CD4-positive, alpha-beta T cell treated with Interleukin-2 at 100 ng/mL for 4 hours (primary cell): Measurements from ENCODE around the gene SHLD2.
"Not testable (repeated sequence)": the region's sequence is repeated elsewhere in the genome, so short reads cannot be mapped to it uniquely, and the experiment has no call there.

ENCODE experiments used
- DNase-seq: peaks from one replicate; pipeline ENCODE4 v3.0.0-alpha.2; 2020; ENCODE audit warnings: low spot score

The SHLD2 gene, protein sequence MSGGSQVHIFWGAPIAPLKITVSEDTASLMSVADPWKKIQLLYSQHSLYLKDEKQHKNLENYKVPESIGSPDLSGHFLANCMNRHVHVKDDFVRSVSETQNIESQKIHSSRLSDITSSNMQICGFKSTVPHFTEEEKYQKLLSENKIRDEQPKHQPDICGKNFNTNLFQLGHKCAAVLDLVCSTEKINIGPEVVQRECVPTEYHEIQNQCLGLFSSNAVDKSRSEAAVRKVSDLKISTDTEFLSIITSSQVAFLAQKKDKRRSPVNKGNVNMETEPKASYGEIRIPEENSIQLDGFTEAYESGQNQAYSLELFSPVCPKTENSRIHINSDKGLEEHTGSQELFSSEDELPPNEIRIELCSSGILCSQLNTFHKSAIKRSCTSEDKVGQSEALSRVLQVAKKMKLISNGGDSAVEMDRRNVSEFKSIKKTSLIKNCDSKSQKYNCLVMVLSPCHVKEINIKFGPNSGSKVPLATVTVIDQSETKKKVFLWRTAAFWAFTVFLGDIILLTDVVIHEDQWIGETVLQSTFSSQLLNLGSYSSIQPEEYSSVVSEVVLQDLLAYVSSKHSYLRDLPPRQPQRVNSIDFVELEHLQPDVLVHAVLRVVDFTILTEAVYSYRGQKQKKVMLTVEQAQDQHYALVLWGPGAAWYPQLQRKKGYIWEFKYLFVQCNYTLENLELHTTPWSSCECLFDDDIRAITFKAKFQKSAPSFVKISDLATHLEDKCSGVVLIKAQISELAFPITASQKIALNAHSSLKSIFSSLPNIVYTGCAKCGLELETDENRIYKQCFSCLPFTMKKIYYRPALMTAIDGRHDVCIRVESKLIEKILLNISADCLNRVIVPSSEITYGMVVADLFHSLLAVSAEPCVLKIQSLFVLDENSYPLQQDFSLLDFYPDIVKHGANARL

DNA sequence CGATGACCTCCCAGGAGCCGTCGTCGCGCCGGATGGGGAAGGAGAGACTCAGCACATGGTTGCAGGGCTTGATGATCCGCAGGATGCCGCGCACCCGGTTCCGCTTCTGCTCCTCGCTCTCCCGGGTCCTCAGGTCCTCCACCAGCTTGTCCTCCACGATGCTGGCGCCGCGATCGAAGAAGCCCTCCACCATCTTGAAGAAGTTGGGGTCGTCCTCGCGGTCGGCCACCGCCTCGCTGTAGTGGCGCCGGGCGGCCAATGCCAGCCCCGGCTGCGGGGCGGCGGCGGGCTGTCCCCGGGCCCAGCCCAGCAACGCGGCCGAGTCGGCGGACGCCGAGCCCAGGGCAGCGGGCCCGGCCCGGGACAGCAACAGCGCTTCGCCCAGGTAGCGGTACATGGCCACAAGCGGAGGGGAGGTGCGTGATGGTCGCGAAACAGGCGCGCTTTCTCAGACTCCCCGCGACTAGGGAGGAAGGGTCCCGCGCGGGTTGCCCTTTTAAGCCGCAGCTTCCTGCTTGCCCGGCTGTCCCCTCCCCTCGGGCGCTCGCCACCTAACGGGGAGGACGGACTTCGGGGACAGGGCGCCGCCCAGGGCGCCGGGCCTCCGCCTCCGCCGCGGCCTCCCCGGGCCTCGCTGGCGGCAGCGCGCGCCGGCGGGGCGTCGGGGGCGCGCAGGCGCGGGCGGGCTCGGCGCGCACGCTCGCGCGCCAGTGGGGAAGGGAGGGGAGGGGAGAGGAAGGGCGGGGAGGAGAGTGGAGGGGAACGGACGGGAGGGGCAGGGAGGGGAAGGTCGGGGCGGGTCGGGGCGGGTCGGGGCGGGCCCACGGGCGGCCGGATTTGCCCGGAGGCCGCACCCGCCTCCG, at the start of gene SHLD2, which contains the start of gene GLUD1:
SHLD2 (plus strand) TSS at position 834 of the 863 bp plus-strand sequence. CDS start 56,149 bp downstream, outside the sequence.
GLUD1 (minus strand) TSS at position 471 of the 863 bp plus-strand sequence; CDS start at position 397, 74 bp downstream.
- DNase-seq: peak; percentile 90

DNA sequence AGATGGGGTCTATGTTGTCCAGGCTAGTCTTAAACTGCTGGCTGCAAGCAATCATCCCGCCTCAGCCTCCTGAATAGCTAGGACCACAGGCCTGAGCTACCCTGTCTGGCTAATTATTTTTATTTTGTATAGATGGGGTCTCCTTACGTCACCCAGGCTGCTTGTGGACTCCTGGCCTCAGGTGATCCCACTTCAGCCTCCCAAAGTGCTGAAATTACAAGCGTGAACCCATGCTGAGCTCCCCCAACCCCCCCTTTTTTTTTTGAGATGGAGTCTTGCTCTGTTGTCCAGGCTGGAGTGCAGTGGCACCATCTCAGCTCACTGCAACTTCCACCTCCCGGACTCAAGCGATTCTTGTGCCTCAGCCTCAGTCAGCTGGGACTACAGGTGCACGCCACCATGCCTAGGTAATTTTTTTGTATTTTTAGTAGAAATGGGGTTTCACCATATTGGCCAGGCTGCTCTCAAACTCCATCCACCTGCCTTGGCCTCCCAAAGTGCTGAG, 49.5 kb upstream of the SHLD2 start:
- no peak for DNase-seq

- DNase-seq: no peak
Observed at GRCh38 chr10:87053111-87053510, 41.9 kb upstream of the SHLD2 start.

DNA sequence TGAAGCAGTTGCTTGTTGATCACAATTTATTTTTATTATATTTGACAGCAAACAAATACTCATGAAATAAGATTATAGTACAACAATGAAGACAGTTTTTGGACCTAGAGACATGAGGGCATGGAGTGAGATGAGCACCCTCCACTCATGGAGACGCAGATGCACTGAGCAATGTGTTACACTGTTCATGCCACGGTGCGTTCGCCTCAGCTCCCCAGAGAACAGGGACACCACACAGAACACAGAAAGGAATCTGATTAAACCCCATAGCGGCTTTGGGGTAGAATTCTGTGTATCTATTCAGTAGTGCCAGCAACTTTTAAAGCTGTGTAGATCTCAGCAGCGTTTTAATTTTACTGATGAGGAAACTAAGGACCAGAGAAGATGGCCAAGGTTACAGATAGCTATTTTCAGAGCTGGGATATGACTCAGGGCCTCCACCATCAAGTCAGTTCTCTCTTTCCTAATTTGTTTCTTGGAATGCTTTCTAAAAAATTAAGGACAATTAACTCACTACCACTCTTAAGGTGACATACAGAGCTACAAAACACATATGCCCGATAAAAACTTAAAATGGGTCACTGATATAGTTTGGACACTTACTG, 41.3 kb upstream of the SHLD2 start:
- no peak for DNase-seq

- DNase-seq: no peak
Observed at GRCh38 chr10:87054373-87055295, 40.4 kb upstream of the SHLD2 start.

GRCh38 chr10:87058171-87058570, 36.8 kb upstream of the SHLD2 start:
- DNase-seq: no peak

DNA sequence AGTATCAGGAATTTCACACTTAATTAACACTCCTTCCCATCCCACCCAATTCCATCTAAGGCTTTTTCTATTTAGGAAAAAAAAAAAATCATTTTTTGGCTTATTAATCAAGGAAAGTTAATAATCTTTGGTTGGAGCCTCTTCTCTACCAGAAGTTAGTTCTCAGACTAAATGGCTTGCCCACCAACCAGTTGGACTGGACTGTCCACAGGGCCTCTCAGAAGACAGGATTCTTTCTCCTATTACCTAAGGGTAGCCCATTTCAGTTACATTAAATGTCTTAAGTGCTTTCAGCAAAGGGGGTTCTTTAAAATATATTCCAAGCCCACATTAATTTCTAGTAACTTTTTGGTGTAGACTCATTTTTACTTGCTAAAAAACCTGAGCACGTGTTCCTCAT, 35.6 kb upstream of the SHLD2 start:
- DNase-seq: no peak

DNA sequence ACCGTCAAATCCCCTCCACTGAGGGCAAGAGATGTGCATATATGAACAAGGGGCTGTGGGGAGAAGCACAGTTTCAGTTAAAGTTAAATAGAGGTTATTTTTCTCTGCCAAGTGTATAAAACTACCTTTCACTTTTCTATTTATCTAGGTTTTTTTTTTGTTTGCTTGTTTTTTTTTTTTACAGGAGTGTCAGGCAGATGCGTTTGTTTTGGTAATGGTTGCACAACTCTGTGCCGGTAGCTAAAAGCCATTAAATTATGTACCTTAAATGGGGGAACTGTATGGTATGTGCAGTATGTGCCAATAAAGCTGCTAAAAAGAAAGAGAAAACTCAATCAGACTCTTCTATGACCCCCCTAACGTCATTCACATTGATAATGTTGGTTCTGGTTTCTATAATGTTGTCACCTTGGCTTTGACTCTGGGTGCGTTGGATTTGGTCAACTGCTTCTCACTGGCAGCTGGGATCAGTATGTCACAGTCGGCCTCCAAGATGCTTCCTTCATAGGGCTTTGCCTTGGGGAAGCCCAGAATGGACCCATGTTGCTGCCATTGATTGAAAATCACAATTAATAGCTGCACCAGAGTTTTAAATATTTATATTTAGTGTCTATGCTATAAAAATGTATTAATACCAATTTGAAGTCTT, 34.6 kb upstream of the SHLD2 start:
- DNase-seq: no peak

DNA sequence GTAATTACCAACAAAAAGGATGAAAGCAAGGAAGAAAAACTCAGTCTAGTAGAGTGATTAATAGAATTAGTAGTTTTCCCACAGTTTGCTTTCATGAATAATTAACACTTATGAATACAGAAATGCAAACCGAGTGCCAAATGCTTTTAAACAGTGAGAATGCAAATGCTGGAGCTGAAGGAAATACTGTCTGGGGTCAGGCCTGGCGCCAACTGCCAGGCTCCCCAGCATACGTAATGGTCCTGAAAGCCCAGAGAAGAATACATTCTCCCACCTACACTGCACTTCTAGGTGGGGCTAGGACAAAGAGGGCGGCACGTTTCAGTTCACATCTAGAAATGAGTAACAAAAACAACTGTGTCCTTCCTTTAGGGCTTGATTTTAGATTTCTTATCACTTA, 30.4 kb upstream of the SHLD2 start:
- DNase-seq: no peak

- DNase-seq: no peak
Observed at GRCh38 chr10:87066178-87066577, 28.8 kb upstream of the SHLD2 start.

DNA sequence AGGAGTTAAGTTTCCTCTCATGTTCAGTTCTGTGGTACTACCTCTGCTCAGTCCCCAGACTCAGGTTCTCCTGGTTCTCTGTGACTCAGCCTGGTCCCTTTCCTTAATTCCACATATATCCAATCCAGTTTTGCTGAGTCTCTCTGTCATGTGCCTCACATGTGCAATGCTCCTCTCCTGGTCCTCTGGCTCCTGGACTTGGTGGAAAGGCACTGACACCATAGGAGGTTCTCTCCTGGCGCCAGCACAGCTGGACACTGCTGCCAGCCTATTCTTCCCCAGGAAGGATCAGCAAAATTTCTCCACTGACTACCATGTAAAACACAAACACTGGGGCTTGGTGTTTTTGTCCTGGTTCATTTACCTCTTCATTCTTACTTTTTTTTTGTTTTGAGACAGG, 28.1 kb upstream of the SHLD2 start:
- DNase-seq: no peak

DNA sequence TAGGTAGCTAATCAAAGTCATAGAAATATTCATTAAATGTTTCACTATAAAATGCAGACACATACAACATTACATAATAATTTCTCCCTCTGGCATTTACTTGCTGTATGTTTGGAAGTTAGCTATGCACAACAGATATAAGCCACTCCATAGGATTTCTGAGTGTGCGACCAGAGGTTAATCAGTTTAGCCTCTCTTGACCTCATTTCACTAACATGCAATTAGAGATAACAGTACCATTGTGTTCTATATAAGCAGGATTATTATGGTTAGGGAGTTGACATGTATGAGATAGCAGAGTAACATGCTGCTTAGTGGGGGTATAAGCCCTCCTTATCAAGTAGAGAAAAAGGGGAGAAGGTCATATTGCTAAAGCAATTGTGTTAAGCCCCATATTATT, 26.7 kb upstream of the SHLD2 start:
- DNase-seq: no peak

DNA sequence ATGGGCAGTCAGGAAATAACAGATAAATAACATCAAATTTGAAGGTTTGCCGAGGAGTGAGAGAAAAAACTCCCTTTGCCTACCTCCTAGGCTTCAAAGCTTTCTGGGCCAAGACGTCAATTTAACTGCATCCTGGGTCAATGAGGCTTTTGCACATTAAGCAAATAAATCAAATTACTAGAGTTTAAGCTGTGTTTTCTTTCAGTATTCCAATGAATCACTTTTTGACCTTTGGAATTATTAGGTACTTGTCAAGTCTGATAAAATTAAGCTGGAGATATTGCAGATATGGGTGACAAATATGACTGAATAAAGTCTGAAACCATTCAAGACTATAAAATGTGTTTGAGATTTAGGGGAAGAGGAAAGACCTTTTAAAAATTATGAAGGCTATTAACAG, 22.6 kb upstream of the SHLD2 start:
- DNase-seq: no peak

DNA sequence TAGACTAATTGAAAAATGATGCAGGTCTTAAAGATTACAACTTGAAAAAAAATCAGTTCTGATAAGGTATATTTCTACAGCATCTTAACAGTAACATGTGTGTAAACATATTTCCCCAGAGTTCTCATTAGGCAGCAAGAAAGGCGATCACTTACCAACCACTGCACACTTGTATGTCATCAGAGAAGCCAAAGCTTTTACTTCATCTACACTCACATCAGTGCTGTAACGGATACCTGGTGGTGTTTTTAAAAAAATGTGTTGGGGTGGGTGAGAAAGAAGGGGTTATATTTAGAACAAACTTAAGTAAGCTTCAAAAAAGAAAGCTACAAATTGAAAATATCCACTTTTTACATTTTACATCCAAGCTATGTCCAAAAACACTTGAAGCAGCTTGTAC, 18.6 kb upstream of the SHLD2 start:
- not testable (repeated sequence) for DNase-seq

DNA sequence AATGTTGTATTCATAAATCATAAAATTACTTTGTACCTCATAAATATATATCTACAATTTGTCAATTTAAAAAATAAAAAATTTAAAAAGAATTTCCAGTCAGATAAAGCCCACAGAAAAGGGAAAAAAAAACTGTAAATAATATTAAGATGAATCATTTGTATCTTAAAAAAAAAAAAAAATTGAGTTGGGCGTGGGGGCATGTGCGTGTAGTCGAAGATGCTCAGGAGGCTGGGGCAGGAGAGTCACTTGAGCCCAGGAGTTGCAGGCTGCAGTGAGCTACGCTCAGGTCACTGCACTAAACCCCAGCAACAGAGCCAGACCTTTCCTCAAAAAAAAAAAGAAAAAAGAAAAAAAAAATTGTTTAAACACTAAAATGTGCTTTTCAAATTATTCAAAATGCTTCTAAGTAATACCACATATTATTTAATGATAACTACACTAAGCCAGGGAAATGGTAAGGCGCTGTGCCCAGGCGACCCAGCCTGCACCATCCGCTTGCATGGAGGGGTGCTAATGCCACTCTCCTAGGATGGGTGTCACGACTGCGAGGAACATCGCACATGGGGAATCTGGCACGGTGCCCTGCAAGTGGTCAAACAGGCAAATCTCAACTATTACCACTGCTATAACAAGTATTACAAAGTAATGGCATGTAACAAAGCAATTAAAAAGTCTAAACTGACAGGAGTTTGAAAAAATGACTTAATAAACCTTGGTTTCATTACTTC, 15.7 kb upstream of the SHLD2 start:
- DNase-seq: no peak

DNA sequence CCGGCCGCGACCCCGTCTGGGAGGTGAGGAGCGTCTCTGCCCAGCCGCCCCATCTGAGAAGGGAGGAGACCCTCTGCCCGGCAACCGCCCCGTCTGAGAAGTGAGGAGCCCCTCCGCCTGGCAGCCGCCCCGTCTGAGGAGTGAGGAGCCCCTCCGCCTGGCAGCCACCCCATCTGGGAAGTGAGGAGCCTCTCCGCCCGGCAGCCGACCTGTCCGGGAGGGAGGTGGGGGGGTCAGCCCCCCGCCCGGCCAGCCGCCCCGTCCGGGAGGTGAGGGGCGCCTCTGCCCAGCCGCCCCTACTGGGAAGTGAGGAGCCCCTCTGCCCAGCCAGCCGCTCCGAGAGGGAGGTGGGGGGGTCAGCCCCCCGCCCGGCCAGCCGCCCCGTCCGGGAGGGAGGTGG, 14.4 kb upstream of the SHLD2 start:
- not testable (repeated sequence) for DNase-seq

DNA sequence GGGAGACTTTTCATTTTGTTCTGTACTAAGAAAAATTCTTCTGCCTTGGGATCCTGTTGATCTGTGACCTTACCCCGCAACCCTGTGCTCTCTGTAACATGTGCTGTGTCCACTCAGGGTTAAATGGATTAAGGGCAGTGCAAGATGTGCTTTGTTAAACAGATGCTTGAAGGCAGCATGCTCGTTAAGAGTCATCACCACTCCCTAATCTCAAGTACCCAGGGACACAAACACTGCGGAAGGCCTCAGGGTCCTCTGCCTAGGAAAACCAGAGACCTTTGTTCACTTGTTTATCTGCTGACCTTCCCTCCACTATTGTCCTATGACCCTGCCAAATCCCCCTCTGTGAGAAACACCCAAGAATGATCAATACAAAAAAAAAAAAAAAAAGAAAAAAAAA, 13.4 kb upstream of the SHLD2 start:
- not testable (repeated sequence) for DNase-seq

- not testable (repeated sequence) for DNase-seq
Observed at GRCh38 chr10:87082219-87082618, 12.8 kb upstream of the SHLD2 start.
